Right lobe of liver (tissue), 4 donors: ENCODE results near the gene BICD2.

ENCODE experiments used
- POLR2A ChIP-seq: fragments of 450-650 bp; IDR thresholded peaks from one replicate; pipeline ENCODE4 v1.6.1; 2017; ENCODE audit warnings: antibody characterized with exemption, mild to moderate bottlenecking
- TF ChIP-seq, protein P1 (sequence below), 4 donors: fragments of 200-600 bp in 3 of 4; fragments of 450-650 bp in 1 of 4; IDR thresholded peaks; one replicate each; pipeline versions ENCODE4 v1.5.1 to v1.8.0; 2016 to 2022; ENCODE audit warnings: antibody characterized with exemption in 4 of 4, mild to moderate bottlenecking in 2 of 4
- donor health status: DM: no; HTN: no; CAD: no.
- donor health status: DM: no; HTN: no; CAD: no.
- donor health status: DM: no; HTN: yes; CAD: no.

DNA sequence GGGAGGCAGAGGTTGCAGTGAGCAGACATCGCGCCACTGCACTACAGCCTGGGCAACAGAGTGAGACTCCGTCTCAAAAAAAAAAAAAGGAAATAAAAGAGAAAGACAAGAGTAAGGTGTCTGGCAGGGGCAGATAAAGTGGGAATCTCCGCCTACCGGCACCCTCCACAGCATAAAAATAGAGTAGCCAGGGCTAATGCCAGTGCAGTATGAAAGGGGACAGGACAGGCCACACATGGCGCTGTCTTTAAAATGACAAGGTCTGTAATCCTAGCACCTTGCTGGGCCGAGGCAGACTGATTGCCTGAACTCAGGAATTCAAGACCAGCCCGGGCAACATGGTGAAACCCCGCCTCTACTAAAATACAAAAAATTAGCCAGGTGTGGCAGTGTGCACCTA is 7.8 kb downstream of the BICD2 start:
- TF ChIP-seq, protein P1, sequence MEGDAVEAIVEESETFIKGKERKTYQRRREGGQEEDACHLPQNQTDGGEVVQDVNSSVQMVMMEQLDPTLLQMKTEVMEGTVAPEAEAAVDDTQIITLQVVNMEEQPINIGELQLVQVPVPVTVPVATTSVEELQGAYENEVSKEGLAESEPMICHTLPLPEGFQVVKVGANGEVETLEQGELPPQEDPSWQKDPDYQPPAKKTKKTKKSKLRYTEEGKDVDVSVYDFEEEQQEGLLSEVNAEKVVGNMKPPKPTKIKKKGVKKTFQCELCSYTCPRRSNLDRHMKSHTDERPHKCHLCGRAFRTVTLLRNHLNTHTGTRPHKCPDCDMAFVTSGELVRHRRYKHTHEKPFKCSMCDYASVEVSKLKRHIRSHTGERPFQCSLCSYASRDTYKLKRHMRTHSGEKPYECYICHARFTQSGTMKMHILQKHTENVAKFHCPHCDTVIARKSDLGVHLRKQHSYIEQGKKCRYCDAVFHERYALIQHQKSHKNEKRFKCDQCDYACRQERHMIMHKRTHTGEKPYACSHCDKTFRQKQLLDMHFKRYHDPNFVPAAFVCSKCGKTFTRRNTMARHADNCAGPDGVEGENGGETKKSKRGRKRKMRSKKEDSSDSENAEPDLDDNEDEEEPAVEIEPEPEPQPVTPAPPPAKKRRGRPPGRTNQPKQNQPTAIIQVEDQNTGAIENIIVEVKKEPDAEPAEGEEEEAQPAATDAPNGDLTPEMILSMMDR (IDR thresholded peaks at IDR 0.05), result no peak
- no peak for TF ChIP-seq POLR2A
